ENCODE data around the gene PLPP2. TPM values are rescaled to one million over a fixed set of nuclear protein-coding genes. Genes with fewer than 3 reads are reported as not detected.

Gene PLPP2
- total and polyA plus RNA-seq, 2 of the 4 experiments (the other 2 are of a cell fraction): 2.3 to 4.2 TPM

DNA sequence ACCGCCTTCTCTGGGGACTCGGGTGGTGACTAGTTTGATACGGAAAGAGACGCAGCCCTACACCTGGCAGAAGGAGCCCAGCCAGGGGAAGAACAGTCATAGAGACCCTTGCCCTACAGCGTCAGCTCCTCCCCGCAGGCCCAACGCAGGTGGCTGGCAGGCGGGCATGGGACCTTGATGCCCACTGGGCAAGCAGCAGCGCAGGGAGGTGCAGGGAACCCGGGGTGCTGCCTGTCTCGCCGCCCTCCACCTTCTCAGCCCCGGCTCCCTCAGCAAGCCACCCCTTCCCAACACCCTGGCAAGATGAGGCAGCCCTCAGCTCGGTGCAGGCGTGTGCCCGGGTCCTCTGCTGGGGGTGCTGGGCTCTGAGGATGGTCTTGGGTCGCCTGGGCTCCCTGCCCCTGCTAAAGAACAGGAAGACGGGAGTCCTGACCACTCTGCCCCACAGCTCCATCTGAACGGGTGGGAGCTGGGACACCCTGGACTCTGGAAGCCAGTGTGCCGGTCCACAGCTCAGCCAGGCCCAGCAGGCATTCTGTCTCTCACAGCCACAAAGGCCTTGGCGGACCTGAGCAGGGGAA lies 44.4 kb upstream of the PLPP2 start:
- no peak overlapping the region for H3K4me3 ChIP-seq (ENCODE audit: insufficient read depth, low read depth, low read length)
- no peak overlapping the region for H3K4ac ChIP-seq (ENCODE audit: low read depth, low read length)
- H2BK15ac ChIP-seq (ENCODE audit: low read depth, low read length): no peak overlapping the region
- no TSS peak for BruUV-seq (replicated peaks)
- H2AK9ac ChIP-seq (replicated peaks; ENCODE audit: low read depth, low read length, poor library complexity): peak overlapping the region; percentile 16
- no peak overlapping the region for H3K4me2 ChIP-seq (ENCODE audit: low read depth, low read length)
- peaks cover 9% of the 10 kb centered on the region for H3K4me1 ChIP-seq (ENCODE audit: control insufficient read depth, insufficient read depth, low read length)
- H2AK5ac ChIP-seq (ENCODE audit: low read depth, low read length): no peak overlapping the region
- H4K91ac ChIP-seq (ENCODE audit: insufficient read depth, low read depth, low read length): no peak overlapping the region
- H3K9me3 ChIP-seq (ENCODE audit: control insufficient read depth, insufficient read depth, low read length): peaks cover 4% of the 10 kb centered on the region
- no peak overlapping the region for H2BK120ac ChIP-seq (ENCODE audit: low read depth, low read length)
- POLR2A ChIA-PET (ENCODE audit: unreplicated experiment): no interaction called here
- no peak overlapping the region for H2BK5ac ChIP-seq (ENCODE audit: low read depth, low read length, poor library complexity, severe bottlenecking)
- no peak overlapping the region for H2BK20ac ChIP-seq (ENCODE audit: low read depth, low read length)
- TF ChIP-seq, protein P1, sequence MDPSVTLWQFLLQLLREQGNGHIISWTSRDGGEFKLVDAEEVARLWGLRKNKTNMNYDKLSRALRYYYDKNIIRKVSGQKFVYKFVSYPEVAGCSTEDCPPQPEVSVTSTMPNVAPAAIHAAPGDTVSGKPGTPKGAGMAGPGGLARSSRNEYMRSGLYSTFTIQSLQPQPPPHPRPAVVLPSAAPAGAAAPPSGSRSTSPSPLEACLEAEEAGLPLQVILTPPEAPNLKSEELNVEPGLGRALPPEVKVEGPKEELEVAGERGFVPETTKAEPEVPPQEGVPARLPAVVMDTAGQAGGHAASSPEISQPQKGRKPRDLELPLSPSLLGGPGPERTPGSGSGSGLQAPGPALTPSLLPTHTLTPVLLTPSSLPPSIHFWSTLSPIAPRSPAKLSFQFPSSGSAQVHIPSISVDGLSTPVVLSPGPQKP (IDR thresholded peaks at IDR 0.05; ENCODE audit: borderline replicate concordance, low read depth, low read length): no peak
- TF ChIP-seq, protein P2, sequence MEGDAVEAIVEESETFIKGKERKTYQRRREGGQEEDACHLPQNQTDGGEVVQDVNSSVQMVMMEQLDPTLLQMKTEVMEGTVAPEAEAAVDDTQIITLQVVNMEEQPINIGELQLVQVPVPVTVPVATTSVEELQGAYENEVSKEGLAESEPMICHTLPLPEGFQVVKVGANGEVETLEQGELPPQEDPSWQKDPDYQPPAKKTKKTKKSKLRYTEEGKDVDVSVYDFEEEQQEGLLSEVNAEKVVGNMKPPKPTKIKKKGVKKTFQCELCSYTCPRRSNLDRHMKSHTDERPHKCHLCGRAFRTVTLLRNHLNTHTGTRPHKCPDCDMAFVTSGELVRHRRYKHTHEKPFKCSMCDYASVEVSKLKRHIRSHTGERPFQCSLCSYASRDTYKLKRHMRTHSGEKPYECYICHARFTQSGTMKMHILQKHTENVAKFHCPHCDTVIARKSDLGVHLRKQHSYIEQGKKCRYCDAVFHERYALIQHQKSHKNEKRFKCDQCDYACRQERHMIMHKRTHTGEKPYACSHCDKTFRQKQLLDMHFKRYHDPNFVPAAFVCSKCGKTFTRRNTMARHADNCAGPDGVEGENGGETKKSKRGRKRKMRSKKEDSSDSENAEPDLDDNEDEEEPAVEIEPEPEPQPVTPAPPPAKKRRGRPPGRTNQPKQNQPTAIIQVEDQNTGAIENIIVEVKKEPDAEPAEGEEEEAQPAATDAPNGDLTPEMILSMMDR (conservative IDR thresholded peaks at IDR 0.05; ENCODE audit: low read depth, low read length): no peak
- H4K8ac ChIP-seq (ENCODE audit: low read depth in 2 of 2, low read length in 2 of 2): no peak overlapping the region
- H3K9ac ChIP-seq (ENCODE audit: low read depth, low read length): no peak overlapping the region
- H3K23ac ChIP-seq (ENCODE audit: low read depth, low read length): no peak overlapping the region
- no peak overlapping the region for H3K56ac ChIP-seq (ENCODE audit: extremely low read depth, insufficient read depth, low read length)
- H3K36me3 ChIP-seq (ENCODE audit: control insufficient read depth, insufficient read depth, low read length): peaks cover 30% of the 10 kb centered on the region
- H3K14ac ChIP-seq (replicated peaks; ENCODE audit: low read depth, low read length): no peak overlapping the region
- H4K5ac ChIP-seq (ENCODE audit: low read depth, low read length): no peak overlapping the region
- no peaks in the 10 kb centered on the region for H3K27me3 ChIP-seq (ENCODE audit: control insufficient read depth, insufficient read depth, low read length)
- H3K79me1 ChIP-seq (ENCODE audit: low read depth in 1 of 2, low read length in 2 of 2): peaks cover 10 to 67% of the 10 kb centered on the region in 2 experiments
- peaks cover 18% of the 10 kb centered on the region for H3K9me1 ChIP-seq (ENCODE audit: insufficient read depth, low read length)
- in situ Hi-C loops (cut with MboI; ENCODE audit: low sequenced_read_pairs) (no loop called here), dilution Hi-C loops (cut with HindIII; ENCODE audit: low sequenced_read_pairs, unreplicated experiment) (no loop called here), intact Hi-C loops (cut with micrococcal nuclease) (no loop called here)
- no peak overlapping the region for H3K18ac ChIP-seq (ENCODE audit: low read depth, low read length)
- no peak for ATAC-seq (ENCODE audit: low read depth)
- no peak for DNase-seq
- H4K20me1 ChIP-seq (ENCODE audit: insufficient read depth, low read length): peaks cover 58% of the 10 kb centered on the region
- no peak overlapping the region for H3K27ac ChIP-seq (ENCODE audit: insufficient read depth, low read length)
- no peak overlapping the region for H2AFZ ChIP-seq (replicated peaks; ENCODE audit: low read length, poor library complexity)
- WGBS, 2 experiments (ENCODE audit: extremely low coverage in 2 of 2, insufficient read length in 1 of 2): 100% methylated on average over 3 of the region's 21 CpGs; no CpG with 5 or more reads in 1 of the 2 experiments
- CTCF ChIA-PET: no interaction called here

Data from IMR-90 (cell line).